Forelimb muscle (tissue), 1 donor: ENCODE data around the gene PATE1. TPM values are rescaled to one million over a fixed set of nuclear protein-coding genes. Genes with fewer than 3 reads are reported as not detected.
"Not testable (repeated sequence)": the region's sequence is repeated elsewhere in the genome, so short reads cannot be mapped to it uniquely, and the experiment has no call there.

Source experiments
- DNase-seq: peaks from one replicate; pipeline ENCODE4 v3.0.0-alpha.2; 2013; ENCODE audit warnings: low read depth
- polyA plus RNA-seq: library from polyadenylated mRNA; unstranded; fragments of 120-200 nt; gene quantifications from one replicate; pipeline ENCODE4 v1.2.1, GENCODE V29; 2013; ENCODE audit not compliant: insufficient read length

The PATE1 gene, protein sequence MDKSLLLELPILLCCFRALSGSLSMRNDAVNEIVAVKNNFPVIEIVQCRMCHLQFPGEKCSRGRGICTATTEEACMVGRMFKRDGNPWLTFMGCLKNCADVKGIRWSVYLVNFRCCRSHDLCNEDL
- polyA plus RNA-seq = not detected

DNA sequence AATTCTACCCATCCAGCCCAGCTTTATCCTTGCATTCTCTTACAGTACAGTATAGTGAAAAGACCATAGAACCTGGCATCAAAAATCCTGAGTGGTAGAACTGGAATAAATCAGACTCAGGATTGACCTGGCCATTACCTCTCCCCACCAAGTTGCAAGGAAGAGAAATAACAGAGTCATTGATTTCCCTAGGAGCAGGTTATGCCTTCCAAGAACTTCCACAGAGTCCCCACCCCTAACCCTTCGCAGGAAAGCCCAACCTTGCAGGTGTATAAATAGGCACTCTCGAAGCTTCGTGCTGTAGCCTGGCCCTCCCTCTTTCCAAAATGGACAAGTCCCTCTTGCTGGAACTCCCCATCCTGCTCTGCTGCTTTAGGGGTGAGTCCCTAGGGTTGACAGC lies at the start of gene PATE1:
PATE1 (plus strand) TSS at position 301 of the 400 bp plus-strand sequence; CDS start at position 327, 26 bp downstream.
- DNase-seq = no peak

DNA sequence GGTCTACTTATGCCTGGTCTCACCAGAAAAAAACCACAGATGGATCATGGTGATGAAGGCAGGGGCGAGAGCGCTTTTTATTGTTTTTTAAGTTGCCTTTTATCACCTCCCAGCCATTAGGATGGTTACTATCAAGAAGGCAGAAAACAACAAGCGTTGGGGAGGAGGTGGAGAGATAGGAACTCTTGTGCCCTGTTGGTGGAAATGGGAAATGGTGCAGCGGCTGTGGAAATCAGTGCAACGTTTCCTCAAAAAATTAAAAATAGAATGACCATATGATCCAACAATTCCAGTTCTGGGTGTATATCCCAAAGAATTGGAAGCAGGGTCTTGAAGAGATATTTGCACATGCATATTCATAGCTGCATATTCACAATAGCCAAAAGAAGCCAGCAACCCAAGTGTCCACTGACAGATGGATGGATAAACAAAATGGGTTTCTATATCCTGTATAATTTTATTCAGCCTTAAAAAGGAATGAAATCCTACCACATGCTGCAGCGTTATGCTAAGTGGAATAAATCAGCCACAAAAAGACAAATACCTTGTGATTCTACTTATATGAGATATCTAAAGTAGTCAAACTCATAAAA lies 45.0 kb upstream of the PATE1 start:
- no peak for DNase-seq

DNA sequence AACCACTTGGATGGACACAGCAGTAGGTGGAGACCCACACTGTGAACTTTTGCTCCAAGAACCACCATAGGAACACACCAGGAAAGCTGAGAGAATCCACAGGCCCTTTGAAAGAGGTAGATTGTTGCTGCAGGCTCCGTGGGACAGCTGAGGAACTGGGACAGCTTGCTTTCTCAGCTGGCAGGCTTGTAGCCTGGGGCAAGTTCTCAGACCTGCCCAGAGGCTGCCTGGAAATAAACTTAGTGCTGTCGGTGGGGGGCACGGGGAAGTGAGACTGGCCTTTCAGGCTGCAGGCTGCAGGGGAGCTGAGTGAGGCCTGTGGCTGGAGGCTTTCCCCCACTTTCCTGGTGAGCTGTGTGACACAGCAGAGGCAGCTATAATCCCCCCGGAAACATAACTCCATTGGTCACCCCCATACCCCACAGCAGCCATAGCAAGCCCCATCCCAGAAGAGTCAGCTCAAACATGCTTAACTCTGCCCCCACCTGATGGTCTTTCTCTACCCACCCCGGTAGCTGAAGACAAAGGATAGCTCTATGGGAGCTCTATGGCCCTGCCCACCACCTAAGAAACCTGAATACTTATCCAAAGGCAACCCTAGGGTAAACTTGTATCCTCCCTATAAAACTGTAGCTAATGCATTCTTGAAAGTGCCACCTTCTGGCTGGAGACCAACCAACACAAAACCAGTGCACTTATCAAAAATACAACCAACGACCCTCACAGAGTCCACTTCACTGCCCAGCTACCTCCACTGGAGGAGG lies 44.0 kb upstream of the PATE1 start:
- no peak for DNase-seq

DNA sequence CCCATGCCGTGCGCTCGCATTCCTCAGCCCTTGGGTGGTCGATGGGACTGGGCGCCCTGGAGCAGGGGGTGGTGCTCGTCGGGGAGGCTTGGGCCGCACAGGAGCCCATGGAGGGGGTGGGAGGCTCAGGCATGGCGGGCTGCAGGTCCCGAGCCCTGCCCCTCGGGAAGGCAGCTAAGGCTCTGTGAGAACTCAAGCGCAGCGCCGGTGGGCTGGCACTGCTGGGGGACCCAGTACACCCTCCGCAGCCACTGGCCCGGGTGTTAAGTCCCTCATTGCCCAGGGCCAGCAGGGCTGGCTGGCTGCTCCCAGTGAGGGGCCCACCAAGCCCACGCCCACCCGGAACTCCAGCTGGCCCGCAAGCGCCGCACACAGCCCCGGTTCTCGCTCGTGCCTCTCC lies 41.4 kb upstream of the PATE1 start:
- not testable (repeated sequence) for DNase-seq

DNA sequence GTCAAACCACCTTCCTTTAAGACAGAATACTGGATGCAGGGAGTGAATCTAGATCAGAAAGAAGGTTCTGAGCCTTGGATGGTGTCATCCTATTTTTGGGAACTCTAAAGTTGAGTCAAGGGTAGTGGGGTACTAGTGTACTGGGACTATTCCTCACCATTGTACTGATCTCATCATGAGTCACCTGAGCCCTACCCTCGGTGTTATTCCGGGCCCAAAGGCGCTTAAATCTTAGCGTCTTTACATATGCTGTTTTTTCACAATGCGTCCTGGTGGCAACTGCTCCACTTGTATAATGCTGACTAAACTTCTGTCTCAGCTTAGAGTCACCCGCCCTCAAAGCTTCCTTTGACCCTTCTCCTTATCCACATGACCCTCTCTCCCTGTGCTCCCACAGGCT lies 25.3 kb upstream of the PATE1 start:
- no peak for DNase-seq

GRCh38 chr11:125724125-125724524 lies 22.0 kb upstream of the PATE1 start:
- DNase-seq = no peak

DNA sequence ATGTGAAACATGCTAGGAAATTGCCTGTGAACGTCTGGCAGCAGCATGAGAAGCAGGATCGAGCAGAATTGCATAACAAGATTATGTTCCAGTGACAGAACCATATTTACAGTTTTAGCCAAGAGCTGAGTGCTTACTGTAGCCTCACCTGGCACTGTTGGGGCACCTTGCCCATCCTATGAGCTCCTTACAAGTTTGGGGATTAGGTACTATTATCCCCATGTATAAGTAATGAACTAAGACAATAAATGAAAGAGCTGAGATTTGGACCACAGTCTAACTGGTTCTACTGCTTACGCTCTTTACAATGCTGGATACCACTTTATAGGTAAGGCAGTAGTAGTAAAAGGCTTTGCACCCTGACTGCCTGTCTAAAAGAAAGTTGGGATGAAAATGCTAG lies 17.1 kb upstream of the PATE1 start:
- DNase-seq = no peak

GRCh38 chr11:125740617-125741016 lies 5.5 kb upstream of the PATE1 start:
- DNase-seq = no peak

GRCh38 chr11:125743681-125744080 lies 2.4 kb upstream of the PATE1 start:
- no peak for DNase-seq

DNA sequence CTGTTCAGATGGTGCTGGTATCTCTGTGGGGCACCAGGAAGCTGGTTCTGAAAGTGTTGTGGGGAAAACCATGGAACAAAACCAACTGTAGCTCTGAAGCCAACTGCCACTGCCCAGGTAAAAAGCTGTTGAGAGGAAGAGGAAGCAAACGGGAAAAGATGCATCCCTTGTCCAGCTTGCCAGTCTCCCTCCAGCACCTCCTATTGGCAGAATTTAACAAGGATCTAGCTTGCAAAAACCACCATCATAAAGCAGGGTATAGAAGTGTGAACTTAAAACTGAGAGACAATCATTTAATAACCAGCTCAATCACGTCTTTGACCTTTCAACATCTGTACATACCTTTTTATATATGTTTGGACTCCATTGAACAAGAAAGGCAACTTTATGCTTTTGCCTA lies 4.5 kb downstream of the PATE1 start:
- no peak for DNase-seq

GRCh38 chr11:125756050-125756449 lies 10.0 kb downstream of the PATE1 start:
- DNase-seq = no peak

- no peak for DNase-seq
These were observed 16.4 kb downstream of the PATE1 start for GRCh38 chr11:125762445-125762844.

- DNase-seq = no peak
These were observed 17.4 kb downstream of the PATE1 start for GRCh38 chr11:125763483-125763882.

- DNase-seq = no peak
These were observed 20.2 kb downstream of the PATE1 start for GRCh38 chr11:125766251-125766650.

- no peak for DNase-seq
These were observed 22.4 kb downstream of the PATE1 start for GRCh38 chr11:125768336-125769046.

- no peak for DNase-seq
These were observed 24.5 kb downstream of the PATE1 start for GRCh38 chr11:125770583-125770982.

GRCh38 chr11:125772834-125773505 lies 26.9 kb downstream of the PATE1 start:
- no peak for DNase-seq

DNA sequence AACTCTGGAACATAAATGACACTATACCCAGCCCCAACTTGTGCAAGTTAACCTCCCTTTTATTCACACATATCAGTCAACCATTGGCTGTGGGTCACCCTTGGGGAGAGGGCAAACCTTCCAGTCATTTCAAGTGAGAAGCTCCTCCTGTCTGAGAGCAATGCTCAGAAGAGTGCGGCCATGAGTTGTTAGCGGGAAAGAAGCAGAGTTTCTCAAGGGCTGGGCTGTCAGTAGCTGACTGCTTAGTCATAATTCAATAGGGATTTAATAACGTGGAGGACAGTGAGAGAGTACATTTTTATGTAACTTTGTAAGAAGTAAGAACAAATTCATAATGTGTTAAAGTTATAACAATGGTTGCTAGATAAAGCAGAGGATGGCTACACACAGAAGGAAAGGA lies 27.4 kb downstream of the PATE1 start:
- no peak for DNase-seq

- DNase-seq = no peak
These were observed 31.2 kb downstream of the PATE1 start for GRCh38 chr11:125777309-125777708.

- no peak for DNase-seq
These were observed 32.6 kb downstream of the PATE1 start, which contains the start of gene PATE2 for GRCh38 chr11:125778728-125779127. Gene PATE2, minus strand, starts transcription at chr11:125778828. Its CDS starts 55 bp downstream, at chr11:125778773.

- DNase-seq = no peak
These were observed 38.6 kb downstream of the PATE1 start for GRCh38 chr11:125784678-125785077.

DNA sequence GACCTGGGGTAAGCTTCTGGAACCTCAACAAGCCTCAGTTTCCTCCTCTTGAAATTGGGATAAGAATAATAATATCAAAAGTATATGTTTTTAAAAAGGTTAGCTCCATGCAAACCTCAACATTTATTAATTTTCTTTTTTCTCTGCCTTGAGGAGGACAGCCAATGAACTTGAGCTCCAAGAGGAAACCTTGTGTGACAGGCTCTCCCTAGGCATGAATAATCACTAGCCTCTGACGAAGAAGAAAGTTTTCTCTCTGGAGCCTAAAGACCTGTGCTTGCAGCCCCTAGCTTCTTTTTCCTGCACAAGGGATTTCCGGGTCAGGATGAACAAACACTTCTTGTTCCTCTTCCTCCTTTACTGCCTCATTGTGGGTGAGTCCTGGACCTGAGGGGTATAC lies 41.7 kb downstream of the PATE1 start, which contains the start of gene PATE3:
PATE3 (plus strand) TSS at position 301 of the 400 bp plus-strand sequence; CDS start at position 326, 25 bp downstream.
- no peak for DNase-seq
